ENCODE measurements around the gene ELOA. TPM values are rescaled to one million over a fixed set of nuclear protein-coding genes. Genes with fewer than 3 reads are reported as not detected.
A peak's percentile ranks its signal among the peaks of the same experiment; 100 is the strongest.
"Not testable (repeated sequence)": the region's sequence is repeated elsewhere in the genome, so short reads cannot be mapped to it uniquely, and the experiment has no call there.

The ELOA gene
- total and polyA plus RNA-seq, 4 donors = 24.0 to 65.0 (median 31.8) TPM

DNA sequence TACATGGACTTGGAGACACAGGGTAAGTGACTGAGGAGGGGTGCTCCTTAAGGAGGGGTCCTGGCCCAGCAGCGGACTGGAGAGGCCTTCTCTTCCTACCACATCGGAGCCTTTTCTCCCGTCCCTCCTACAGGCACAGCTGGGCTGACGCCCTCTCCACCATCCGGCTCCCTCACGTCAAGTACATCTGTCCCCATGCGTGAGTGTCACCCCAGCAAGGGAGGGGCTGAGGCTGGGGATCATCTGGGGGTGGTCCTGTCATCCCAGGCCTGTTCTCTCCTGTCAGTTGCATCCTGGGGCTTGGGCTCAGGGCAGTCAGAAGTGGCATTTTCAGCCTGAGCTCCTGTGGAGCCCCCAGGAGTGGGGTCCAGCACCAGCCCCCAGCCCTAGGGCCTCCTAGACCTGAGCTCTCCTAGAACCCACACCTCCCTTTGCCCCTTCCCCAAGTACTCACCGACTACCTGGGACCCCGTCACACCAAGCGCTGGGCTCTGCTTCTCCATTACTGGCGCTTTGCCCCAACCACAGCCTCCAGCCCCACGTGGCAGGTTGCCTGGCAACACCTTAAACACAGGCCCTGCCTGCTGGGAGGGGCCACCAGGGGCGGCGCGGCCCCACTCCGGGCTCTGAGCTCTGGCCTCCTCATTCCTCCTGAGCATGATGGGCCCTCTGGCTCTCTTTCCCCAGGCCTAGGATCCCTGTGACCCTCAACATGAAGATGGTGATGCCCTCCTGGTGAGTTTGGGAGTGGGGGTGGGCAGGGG lies 49.9 kb downstream of the ELOA start:
- Histone ChIP-seq H3K9ac (ENCODE audit: insufficient read depth in 1 of 2, low read length in 2 of 2) (no peak overlapping the region), H3K27me3 (ENCODE audit: control insufficient read depth in 3 of 3, insufficient read depth in 3 of 3, low read length in 2 of 3) (no peaks in the 10 kb centered on the region), H3K36me3 (ENCODE audit: control insufficient read depth in 4 of 4, insufficient read depth in 4 of 4, low read length in 4 of 4) (peaks cover 0 to 46% (median 5%) of the 10 kb centered on the region in 4 donors), H3K9me3 (ENCODE audit: control insufficient read depth in 4 of 4, insufficient read depth in 3 of 4, low read length in 3 of 4) (peaks cover 0 to 1% (median 0%) of the 10 kb centered on the region in 4 donors), H3K4me3 (no peak overlapping the region), H3K27ac (ENCODE audit: low read depth in 1 of 2, low read length in 1 of 2) (peak overlapping the region in 1 of 2 donors; percentile 41), H3K4me1 (ENCODE audit: control insufficient read depth in 5 of 5, insufficient read depth in 5 of 5, low read length in 5 of 5) (peaks cover 4 to 31% (median 7%) of the 10 kb centered on the region in 5 donors)
- DNase-seq (peak in 2 of 3 donors; percentile 24 to 38), ATAC-seq (ENCODE audit: insufficient read depth, low FRiP score) (no peak)
- TF ChIP-seq, protein P1, sequence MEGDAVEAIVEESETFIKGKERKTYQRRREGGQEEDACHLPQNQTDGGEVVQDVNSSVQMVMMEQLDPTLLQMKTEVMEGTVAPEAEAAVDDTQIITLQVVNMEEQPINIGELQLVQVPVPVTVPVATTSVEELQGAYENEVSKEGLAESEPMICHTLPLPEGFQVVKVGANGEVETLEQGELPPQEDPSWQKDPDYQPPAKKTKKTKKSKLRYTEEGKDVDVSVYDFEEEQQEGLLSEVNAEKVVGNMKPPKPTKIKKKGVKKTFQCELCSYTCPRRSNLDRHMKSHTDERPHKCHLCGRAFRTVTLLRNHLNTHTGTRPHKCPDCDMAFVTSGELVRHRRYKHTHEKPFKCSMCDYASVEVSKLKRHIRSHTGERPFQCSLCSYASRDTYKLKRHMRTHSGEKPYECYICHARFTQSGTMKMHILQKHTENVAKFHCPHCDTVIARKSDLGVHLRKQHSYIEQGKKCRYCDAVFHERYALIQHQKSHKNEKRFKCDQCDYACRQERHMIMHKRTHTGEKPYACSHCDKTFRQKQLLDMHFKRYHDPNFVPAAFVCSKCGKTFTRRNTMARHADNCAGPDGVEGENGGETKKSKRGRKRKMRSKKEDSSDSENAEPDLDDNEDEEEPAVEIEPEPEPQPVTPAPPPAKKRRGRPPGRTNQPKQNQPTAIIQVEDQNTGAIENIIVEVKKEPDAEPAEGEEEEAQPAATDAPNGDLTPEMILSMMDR (IDR thresholded peaks at IDR 0.05; ENCODE audit: control extremely low read depth, extremely low read depth) = no peak
- 60 to 74% methylated on average over 16 of the region's 16 CpGs for WGBS, 2 donors

DNA sequence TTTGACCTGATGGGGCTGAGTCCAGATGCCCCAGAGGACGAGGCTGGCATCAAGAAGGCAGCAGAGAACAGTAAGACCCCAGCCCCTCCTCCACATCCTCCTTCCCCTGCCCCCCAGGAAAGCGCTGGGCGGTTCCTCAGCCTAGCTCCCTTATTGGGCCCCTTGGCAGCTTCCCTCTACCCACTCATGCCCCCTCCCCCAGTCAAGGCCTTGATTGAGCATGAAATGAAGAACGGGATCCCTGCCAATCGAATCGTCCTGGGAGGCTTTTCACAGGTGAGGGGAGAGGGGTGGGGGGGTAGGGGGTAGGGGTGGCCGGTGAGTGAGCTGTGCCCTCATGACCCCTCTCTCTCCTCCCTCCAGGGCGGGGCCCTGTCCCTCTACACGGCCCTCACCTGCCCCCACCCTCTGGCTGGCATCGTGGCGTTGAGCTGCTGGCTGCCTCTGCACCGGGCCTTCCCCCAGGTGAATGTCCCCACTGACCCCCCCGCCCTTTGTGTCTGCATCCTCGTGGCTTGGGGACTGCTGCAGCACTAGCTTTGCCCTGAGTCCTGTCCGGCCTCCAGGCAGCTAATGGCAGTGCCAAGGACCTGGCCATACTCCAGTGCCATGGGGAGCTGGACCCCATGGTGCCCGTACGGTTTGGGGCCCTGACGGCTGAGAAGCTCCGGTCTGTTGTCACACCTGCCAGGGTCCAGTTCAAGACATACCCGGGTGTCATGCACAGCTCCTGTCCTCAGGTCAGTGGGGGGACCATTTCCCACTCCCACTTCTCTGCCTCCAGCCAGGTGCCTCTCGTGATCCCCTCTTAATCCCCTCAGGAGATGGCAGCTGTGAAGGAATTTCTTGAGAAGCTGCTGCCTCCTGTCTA lies 50.8 kb downstream of the ELOA start:
- Histone ChIP-seq H3K27ac (ENCODE audit: low read depth in 1 of 2, low read length in 1 of 2) (no peak overlapping the region), H3K9ac (ENCODE audit: insufficient read depth in 1 of 2, low read length in 2 of 2) (no peak overlapping the region), H3K36me3 (ENCODE audit: control insufficient read depth in 4 of 4, insufficient read depth in 4 of 4, low read length in 4 of 4) (peaks cover 0 to 44% (median 4%) of the 10 kb centered on the region in 4 donors), H3K27me3 (ENCODE audit: control insufficient read depth in 3 of 3, insufficient read depth in 3 of 3, low read length in 2 of 3) (no peaks in the 10 kb centered on the region), H3K9me3 (ENCODE audit: control insufficient read depth in 4 of 4, insufficient read depth in 3 of 4, low read length in 3 of 4) (peaks cover 0 to 1% (median 0%) of the 10 kb centered on the region in 4 donors), H3K4me3 (no peak overlapping the region), H3K4me1 (ENCODE audit: control insufficient read depth in 5 of 5, insufficient read depth in 5 of 5, low read length in 5 of 5) (peaks cover 4 to 37% (median 7%) of the 10 kb centered on the region in 5 donors)
- ATAC-seq (ENCODE audit: insufficient read depth, low FRiP score) (no peak), DNase-seq (no peak)
- WGBS, 2 donors = 71 to 82% methylated on average over 17 to 21 of the region's 21 CpGs
- TF ChIP-seq, protein P1 (IDR thresholded peaks at IDR 0.05; ENCODE audit: control extremely low read depth, extremely low read depth) = no peak

DNA sequence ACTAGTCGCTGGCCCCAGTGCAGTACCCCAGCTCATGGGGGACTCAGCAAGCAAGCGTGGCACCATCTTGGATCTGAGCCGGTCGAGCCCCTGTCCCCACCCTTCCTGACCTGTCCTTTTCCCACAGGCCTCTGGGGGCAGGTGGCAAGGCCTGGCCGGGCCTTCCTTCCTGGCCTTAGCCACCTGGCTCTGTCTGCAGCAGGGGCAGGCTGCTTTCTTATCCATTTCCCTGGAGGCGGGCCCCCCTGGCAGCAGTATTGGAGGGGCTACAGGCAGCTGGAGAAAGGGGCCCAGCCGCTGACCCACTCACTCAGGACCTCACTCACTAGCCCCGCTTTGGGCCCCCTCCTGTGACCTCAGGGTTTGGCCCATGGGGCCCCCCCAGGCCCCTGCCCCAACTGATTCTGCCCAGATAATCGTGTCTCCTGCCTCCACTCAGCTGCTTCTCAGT lies 51.5 kb downstream of the ELOA start:
- not testable (repeated sequence) for H3K9ac ChIP-seq (ENCODE audit: insufficient read depth in 1 of 2, low read length in 2 of 2); ATAC-seq (ENCODE audit: insufficient read depth, low FRiP score); H3K27ac ChIP-seq (ENCODE audit: low read depth in 1 of 2, low read length in 1 of 2); DNase-seq; H3K4me3 ChIP-seq; H3K27me3 ChIP-seq (ENCODE audit: control insufficient read depth in 3 of 3, insufficient read depth in 3 of 3, low read length in 2 of 3); H3K9me3 ChIP-seq (ENCODE audit: control insufficient read depth in 4 of 4, insufficient read depth in 3 of 4, low read length in 3 of 4)
- Histone ChIP-seq H3K4me1 (ENCODE audit: control insufficient read depth in 5 of 5, insufficient read depth in 5 of 5, low read length in 5 of 5) (peaks cover 5 to 43% (median 10%) of the 10 kb centered on the region in 5 donors), H3K36me3 (ENCODE audit: control insufficient read depth in 4 of 4, insufficient read depth in 4 of 4, low read length in 4 of 4) (peaks cover 0 to 44% (median 4%) of the 10 kb centered on the region in 4 donors)
- 84 to 88% methylated on average over 9 of the region's 9 CpGs for WGBS, 2 donors

All from lung (tissue), 12 donors.